Body of pancreas (tissue), 4 donors: ENCODE measurements around the gene RXRA. TPM values are rescaled to one million over a fixed set of nuclear protein-coding genes. Genes with fewer than 3 reads are reported as not detected.
A peak's percentile ranks its signal among the peaks of the same experiment; 100 is the strongest.

Source experiments
- ATAC-seq: fragments of 150-250 bp; one replicate; pipeline ENCODE4 v1.9.1; 2016
- DNase-seq, 4 donors: peaks; one replicate each; pipeline ENCODE4 v3.0.0-alpha.2; 2019
- H3K27ac ChIP-seq, 4 donors: fragments of 200-600 bp; sonication (generic); 1 replicate in 3 of 4; 2 replicates in 1 of 4; pipeline versions ENCODE4 v1.5.1 to v1.6.1; 2016 to 2019; ENCODE audit warnings: mild to moderate bottlenecking in 1 of 4, mixed read lengths in 1 of 4, moderate library complexity in 1 of 4
- H3K27me3 ChIP-seq, 2 donors: fragments of 200-600 bp; sonication (generic); one replicate each; pipeline ENCODE4 v1.6.0; 2016; ENCODE audit warnings: mild to moderate bottlenecking in 1 of 2
- H3K36me3 ChIP-seq, 2 donors: fragments of 200-600 bp; sonication (generic); replicated peaks in 1 of 2; 2 replicates each; pipeline ENCODE4 v1.5.1; 2016; ENCODE audit warnings: low read depth in 2 of 2; ENCODE audit not compliant: insufficient read depth in 1 of 2
- H3K4me1 ChIP-seq: fragments of 200-600 bp; sonication (generic); one replicate; pipeline ENCODE4 v1.6.0; 2016
- H3K4me3 ChIP-seq, 2 donors: fragments of 200-600 bp; sonication (generic); 1 replicate in 1 of 2; 2 replicates in 1 of 2; pipeline ENCODE4 v1.5.1; 2016 to 2019
- H3K9me3 ChIP-seq, 3 donors: fragments of 200-600 bp; sonication (generic); 1 replicate in 2 of 3; 2 replicates in 1 of 3; pipeline ENCODE4 v1.5.1; 2016
- POLR2A ChIP-seq, 3 donors: fragments of 450-650 bp; IDR thresholded peaks; one replicate each; pipeline ENCODE4 v1.6.1; 2016; ENCODE audit warnings: antibody characterized with exemption in 3 of 3, mild to moderate bottlenecking in 2 of 3
- WGBS, 2 donors: methylation state at CpG; one replicate each; pipeline ENCODE4 v1.1.5; 2017; 5-methylcytosine and 5-hydroxymethylcytosine counted together
- intact Hi-C: fragments of 100-400 bp; cut with DNase I; formaldehyde crosslinking; loops from one replicate; pipeline ENCODE4 v1.15.1; 2023
- total RNA-seq, 2 donors: library from RNA; depleted of rRNA; stranded (reverse); fragments of >200 nt; gene quantifications; one replicate each; pipeline ENCODE4 v1.1.0, GENCODE V29; 2016
- TF ChIP-seq, protein P1 (sequence below), 7 experiments: fragments of 450-650 bp in 4 of 7; fragments of 200-600 bp in 3 of 7; sonication (generic) in 3 of 7; IDR thresholded peaks; one replicate each; pipeline ENCODE4 v1.5.1; 2016 to 2019; ENCODE audit warnings: antibody characterized with exemption in 7 of 7

Gene RXRA
- total RNA-seq, 2 donors from 2014 or later = 31.4 to 41.9 TPM

DNA sequence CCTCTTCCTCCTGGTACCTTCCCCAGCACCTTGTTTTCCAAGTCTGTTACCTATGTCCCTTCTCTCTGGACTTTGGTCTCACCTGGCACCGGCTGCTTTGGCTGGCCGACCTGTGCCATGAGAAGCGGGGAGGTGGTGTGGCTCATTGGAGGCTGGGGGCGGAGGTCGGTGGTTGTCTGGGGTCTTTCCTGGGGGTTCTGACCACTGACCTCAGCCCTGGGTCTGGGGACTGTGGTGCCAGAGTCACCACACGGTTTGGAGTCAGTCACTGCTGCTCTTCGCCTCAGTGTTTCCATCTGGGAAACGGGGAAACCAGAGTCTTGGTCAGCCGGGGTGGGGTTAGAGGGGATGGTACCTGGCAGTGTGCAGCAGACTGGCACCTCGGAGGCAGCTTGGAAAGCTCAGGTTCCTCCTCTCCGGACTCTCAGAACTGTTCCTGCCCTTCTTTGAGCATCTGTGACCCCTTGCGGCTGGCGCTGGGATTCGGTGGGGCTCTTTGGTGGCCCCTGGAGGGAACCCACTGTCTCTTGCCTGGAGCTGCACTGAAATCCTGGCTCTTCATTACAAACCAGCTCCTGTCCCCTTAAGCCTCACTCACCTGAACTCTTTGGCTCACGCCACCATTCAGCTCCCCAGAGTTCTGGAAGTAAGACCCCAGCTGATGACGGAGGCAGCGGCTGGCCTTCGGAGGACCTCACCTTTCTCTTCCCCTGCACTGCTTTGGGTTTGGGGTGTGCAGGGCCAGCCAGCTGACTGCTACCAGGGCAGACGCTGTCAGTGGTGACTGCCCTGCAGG lies 4.1 kb upstream of the RXRA start:
- no peak overlapping the region for H3K27ac ChIP-seq
- ATAC-seq (no peak), DNase-seq (peak; percentile 51 to 69 (median 56))
- 67 to 74% methylated on average over 7 to 19 of the region's 19 CpGs for WGBS, 2 donors
- no peaks in the 10 kb centered on the region for H3K36me3 ChIP-seq
- H3K27me3 ChIP-seq = no peaks in the 10 kb centered on the region
- no peak overlapping the region for H3K4me3 ChIP-seq
- peaks cover 33% of the 10 kb centered on the region for H3K4me1 ChIP-seq
- TF ChIP-seq, protein P1, sequence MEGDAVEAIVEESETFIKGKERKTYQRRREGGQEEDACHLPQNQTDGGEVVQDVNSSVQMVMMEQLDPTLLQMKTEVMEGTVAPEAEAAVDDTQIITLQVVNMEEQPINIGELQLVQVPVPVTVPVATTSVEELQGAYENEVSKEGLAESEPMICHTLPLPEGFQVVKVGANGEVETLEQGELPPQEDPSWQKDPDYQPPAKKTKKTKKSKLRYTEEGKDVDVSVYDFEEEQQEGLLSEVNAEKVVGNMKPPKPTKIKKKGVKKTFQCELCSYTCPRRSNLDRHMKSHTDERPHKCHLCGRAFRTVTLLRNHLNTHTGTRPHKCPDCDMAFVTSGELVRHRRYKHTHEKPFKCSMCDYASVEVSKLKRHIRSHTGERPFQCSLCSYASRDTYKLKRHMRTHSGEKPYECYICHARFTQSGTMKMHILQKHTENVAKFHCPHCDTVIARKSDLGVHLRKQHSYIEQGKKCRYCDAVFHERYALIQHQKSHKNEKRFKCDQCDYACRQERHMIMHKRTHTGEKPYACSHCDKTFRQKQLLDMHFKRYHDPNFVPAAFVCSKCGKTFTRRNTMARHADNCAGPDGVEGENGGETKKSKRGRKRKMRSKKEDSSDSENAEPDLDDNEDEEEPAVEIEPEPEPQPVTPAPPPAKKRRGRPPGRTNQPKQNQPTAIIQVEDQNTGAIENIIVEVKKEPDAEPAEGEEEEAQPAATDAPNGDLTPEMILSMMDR (IDR thresholded peaks at IDR 0.05) = no peak
- TF ChIP-seq POLR2A (IDR thresholded peaks at IDR 0.05) = no peak
- intact Hi-C loops = no loop called here
- no peaks in the 10 kb centered on the region for H3K9me3 ChIP-seq

DNA sequence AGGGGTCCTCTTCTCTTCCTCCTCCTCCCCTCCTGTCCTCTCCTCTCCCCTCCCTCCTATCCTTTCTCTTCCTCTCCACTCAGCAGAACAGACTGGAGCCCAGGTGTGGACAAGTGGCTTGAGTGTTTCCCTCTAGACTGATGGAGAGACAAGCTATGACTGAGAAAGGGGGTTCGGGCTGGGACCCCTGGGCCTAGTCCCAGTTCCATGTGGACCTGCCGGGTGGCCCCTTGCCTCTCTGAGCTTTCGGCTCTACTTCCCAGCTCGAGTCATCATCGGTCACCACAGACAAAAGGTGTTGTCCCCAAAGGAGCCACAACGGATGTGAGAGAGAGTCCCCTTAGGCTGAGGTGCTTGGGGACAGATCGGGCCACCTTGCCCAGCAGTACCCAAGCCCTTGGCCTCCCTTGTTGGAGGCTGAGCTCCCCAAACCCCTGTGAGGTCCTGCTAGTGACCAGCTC lies 3.4 kb upstream of the RXRA start:
- intact Hi-C loops = no loop called here
- 79% methylated on average over 7 of the region's 7 CpGs; no CpG with 5 or more reads in 1 of the 2 donors for WGBS, 2 donors
- Histone ChIP-seq H3K4me1 (peaks cover 39% of the 10 kb centered on the region), H3K9me3 (no peaks in the 10 kb centered on the region), H3K27me3 (no peaks in the 10 kb centered on the region), H3K27ac (no peak overlapping the region), H3K4me3 (no peak overlapping the region), H3K36me3 (no peaks in the 10 kb centered on the region)
- no peak for ATAC-seq
- no peak for TF ChIP-seq POLR2A (IDR thresholded peaks at IDR 0.05)
- TF ChIP-seq, protein P1 (IDR thresholded peaks at IDR 0.05) = no peak
- DNase-seq = peak in 3 of 4 donors; percentile 5 to 11 (median 9)

DNA sequence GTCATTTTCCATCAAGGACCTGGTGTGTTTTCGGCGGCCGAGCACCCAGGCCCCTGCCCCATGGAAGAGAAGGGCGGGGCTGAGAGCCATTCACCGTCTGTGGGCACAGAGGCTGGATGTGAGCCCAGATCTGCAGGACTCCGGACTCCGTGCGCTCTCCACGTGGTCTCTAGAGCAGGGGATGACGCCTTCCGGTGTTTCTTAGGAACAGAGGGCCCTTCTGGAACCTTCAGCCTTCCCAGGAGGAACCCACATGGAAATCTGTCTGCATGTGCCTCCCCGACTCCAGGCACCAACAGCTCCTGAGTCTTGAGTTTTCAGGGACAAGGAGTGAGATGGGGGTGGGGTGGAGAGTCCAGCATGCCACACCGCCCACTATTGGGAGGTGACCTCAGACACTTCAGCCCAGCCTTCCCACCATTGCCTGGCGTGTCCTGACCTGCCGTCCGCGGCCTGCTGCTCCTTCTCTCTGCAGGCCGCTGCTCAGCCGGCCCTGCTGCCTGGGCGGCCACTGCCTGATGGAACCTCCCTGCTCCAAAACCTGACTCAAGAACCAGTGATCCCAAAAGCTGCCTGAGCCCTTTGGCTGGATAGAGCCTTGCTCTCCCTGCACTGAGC lies 2.4 kb upstream of the RXRA start:
- peaks cover 50% of the 10 kb centered on the region for H3K4me1 ChIP-seq
- intact Hi-C loops = no loop called here
- H3K4me3 ChIP-seq = no peak overlapping the region
- DNase-seq (peak; percentile 51 to 75 (median 70)), ATAC-seq (no peak)
- peak overlapping the region in 3 of 4 donors; percentile 35 to 92 (median 38) for H3K27ac ChIP-seq
- no peaks in the 10 kb centered on the region for H3K9me3 ChIP-seq
- TF ChIP-seq, protein P1 (IDR thresholded peaks at IDR 0.05) = no peak
- no peaks in the 10 kb centered on the region for H3K27me3 ChIP-seq
- WGBS, 2 donors = 50 to 51% methylated on average over 19 to 20 of the region's 20 CpGs
- no peaks in the 10 kb centered on the region for H3K36me3 ChIP-seq

DNA sequence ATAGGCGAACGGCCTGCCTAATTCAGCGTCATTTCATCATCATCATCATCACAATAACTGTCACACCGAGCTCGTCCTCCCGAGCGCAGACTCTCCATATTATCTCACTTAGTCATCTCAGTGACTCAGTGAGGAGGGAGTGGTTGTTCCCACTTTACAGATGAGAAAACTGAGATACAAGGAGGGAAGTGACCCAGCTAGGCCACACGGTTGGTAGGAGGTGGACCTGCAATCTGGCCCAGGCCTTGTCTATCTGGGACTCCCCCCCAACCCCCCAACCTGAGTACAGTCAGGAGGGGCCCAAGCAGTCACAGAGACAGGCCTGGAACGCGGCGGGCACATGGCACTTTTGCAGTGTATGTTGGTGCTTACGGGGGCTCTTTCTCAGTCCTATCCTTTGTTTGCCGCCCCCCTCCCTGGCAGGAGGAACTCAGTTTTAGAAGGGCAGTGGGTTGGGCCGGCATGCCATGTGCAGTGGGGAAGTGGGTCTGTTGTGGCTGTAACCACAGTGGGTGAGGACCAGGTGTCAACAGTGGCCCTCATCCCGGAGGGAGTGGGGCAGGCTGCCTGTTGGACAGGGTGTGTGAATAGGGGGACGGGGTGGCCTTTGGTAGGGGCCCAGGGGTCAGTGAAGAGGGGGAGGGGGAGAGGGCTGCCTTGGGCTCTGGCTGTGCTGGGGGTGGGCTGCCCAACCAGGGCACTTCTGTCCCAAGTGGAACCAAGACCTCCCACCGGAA lies 1.7 kb upstream of the RXRA start:
- Histone ChIP-seq H3K9me3 (no peaks in the 10 kb centered on the region), H3K27me3 (no peaks in the 10 kb centered on the region), H3K4me1 (peaks cover 57% of the 10 kb centered on the region), H3K4me3 (no peak overlapping the region), H3K36me3 (no peaks in the 10 kb centered on the region), H3K27ac (peak overlapping the region; percentile 38 to 92 (median 73))
- ATAC-seq (no peak), DNase-seq (peak in 1 of 4 donors; percentile 10)
- WGBS, 2 donors = 83 to 84% methylated on average over 14 to 17 of the region's 17 CpGs
- TF ChIP-seq, protein P1 (IDR thresholded peaks at IDR 0.05) = no peak
- TF ChIP-seq POLR2A (IDR thresholded peaks at IDR 0.05) = no peak
- intact Hi-C loops = no loop called here
